ENCODE results near the gene TOX2.

The TOX2 gene

DNA sequence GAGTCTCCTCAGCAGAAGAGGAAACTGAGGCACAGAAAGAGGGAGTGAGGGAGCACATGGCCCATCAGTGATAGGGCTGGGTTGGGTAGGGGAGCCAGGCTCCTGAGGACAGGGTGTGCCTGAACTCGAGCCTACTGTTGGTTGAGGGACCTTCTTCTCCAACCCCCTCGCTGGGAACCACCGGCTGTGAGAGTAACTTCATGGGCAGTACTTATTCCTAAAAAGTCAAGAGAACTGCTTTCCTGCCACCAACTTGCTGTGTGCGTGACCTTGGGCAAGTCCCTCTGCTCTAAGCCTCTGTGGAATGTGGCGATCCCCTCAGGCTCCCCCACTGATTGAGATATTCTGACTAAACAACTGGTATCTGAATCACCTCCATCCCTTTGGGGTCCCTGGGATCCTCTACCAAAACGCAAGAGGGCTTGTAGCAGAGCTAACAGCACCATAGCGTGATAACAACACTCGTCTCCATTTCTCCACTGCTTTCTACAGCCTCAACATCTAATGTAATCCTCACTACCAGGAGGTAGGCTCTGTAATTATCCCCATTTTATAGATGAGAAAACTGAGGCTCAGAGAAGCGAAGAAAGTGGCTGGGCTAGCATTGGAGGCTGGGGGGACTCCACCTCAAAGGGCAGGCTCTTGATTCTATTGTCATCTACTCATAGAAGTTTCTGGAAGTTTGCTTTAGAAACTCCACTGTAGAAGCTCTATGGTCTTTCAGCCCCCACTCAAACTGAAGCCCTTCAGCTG, 196.3 kb downstream of the TOX2 start:
- peaks cover 7% of the 10 kb centered on the region for H3K9me3 Mint-ChIP-seq
- H3K4me3 Mint-ChIP-seq, result no peak overlapping the region
- H3K36me3 Mint-ChIP-seq (ENCODE audit: low read depth), result no peaks in the 10 kb centered on the region
- H3K4me1 Mint-ChIP-seq, result peaks cover 48% of the 10 kb centered on the region
- TF ChIP-seq, protein P1, sequence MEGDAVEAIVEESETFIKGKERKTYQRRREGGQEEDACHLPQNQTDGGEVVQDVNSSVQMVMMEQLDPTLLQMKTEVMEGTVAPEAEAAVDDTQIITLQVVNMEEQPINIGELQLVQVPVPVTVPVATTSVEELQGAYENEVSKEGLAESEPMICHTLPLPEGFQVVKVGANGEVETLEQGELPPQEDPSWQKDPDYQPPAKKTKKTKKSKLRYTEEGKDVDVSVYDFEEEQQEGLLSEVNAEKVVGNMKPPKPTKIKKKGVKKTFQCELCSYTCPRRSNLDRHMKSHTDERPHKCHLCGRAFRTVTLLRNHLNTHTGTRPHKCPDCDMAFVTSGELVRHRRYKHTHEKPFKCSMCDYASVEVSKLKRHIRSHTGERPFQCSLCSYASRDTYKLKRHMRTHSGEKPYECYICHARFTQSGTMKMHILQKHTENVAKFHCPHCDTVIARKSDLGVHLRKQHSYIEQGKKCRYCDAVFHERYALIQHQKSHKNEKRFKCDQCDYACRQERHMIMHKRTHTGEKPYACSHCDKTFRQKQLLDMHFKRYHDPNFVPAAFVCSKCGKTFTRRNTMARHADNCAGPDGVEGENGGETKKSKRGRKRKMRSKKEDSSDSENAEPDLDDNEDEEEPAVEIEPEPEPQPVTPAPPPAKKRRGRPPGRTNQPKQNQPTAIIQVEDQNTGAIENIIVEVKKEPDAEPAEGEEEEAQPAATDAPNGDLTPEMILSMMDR (IDR thresholded peaks at IDR 0.05; ENCODE audit: unreplicated experiment in 3 of 3), result no peak
- H3K27me3 Mint-ChIP-seq (ENCODE audit: low read depth), result no peaks in the 10 kb centered on the region
- no peak overlapping the region for H3K27ac Mint-ChIP-seq

DNA sequence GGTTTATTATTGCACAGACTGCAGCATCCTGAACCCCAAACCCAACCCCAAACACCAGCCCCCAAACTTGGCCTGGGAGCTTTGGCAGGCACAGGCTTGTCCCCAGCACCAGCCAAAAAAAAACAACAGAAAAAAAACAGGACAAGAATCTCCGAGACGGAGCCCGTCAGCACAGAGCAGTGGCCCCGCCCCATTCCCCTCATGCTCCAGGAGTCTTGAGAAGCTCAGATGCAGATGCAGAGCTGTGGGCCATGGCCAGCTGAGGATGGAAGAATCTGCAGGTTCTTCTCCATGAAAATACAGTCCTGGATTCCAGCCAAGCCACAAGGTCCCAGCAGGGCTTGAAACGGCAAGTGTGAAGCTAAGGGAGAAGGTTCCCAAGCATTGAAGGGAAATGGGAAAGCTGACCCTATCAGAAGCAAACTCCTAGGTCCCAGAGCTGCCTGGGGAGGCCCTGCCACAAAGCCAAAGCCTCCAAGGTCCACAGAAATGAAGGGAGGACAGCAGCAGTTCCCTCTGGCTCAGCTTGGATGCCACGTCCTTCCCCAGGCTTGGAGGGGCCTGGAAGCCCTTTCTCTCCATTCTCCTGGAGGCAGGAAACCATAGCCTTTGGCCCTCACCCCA, 197.2 kb downstream of the TOX2 start:
- Mint-ChIP-seq H3K4me3 (no peak overlapping the region), H3K36me3 (ENCODE audit: low read depth) (no peaks in the 10 kb centered on the region), H3K27me3 (ENCODE audit: low read depth) (no peaks in the 10 kb centered on the region), H3K27ac (peak overlapping the region in 1 of 3 experiments; percentile 31), H3K4me1 (peaks cover 45% of the 10 kb centered on the region), H3K9me3 (peaks cover 7% of the 10 kb centered on the region)
- TF ChIP-seq, protein P1 (IDR thresholded peaks at IDR 0.05; ENCODE audit: unreplicated experiment in 3 of 3), result no peak

DNA sequence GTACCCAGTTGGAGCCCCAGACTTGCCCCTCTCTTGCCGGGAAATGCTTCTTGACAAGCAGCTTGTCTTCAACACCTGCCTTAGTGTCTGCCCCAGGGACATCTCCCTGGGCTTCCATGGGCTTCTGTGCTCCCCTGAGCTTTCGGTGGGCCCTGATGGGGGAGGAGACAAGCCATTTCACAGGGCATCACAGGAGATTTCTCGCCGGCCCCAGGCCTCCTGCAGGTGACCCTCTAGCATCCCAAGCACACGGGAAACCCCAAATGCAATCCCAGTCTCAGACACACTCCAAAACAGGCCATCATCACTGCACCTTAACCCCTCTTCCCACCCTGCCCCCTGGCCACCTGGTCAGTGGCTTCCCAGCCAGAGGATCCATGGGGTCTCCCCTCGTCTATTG, 197.8 kb downstream of the TOX2 start:
- no peaks in the 10 kb centered on the region for H3K36me3 Mint-ChIP-seq (ENCODE audit: low read depth)
- H3K9me3 Mint-ChIP-seq, result peaks cover 4% of the 10 kb centered on the region
- H3K4me1 Mint-ChIP-seq, result peaks cover 43% of the 10 kb centered on the region
- H3K27me3 Mint-ChIP-seq (ENCODE audit: low read depth), result peaks cover 3% of the 10 kb centered on the region
- TF ChIP-seq, protein P1 (IDR thresholded peaks at IDR 0.05; ENCODE audit: unreplicated experiment in 3 of 3), result no peak
- H3K27ac Mint-ChIP-seq, result no peak overlapping the region
- H3K4me3 Mint-ChIP-seq, result no peak overlapping the region

DNA sequence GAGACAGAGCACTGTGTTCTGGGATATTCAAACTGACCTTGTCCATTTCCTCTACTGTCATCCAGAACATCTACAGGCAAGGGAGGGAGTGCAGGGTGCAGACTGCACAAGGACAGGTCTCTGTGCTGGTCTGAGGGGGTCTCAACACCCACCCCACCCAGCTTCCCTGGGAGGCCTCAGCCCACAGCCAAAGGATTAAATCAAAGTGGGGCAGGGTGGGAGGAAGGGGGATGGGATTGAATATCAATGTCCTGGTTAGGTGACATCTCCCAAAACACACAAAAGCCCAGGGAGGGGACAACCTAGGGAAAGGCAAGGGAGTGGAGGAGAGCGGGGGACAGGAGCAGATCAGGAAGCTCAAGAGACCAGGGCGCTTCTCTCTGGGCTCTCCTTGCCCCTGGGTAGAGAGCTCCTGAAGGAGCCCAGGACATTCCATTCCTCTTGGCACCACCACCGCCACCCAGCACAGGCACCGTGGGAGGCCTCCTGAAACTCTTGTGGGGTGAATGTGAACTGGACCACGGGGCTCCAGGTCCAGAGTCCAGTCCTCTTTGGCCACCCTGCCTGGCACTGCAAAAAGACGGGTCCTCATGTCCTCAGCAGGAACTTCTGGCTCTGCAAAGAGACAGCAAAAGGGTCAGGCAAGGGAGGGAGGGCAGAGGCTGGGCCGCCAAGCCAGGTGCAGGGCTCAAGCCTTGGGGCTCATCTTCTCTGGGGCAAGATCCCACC, 198.4 kb downstream of the TOX2 start:
- Mint-ChIP-seq H3K27ac (peak overlapping the region in 2 of 3 experiments; percentile 69 to 72), H3K9me3 (no peaks in the 10 kb centered on the region), H3K27me3 (ENCODE audit: low read depth) (peaks cover 5% of the 10 kb centered on the region), H3K4me3 (no peak overlapping the region), H3K36me3 (ENCODE audit: low read depth) (no peaks in the 10 kb centered on the region), H3K4me1 (peaks cover 42% of the 10 kb centered on the region)
- TF ChIP-seq, protein P1 (IDR thresholded peaks at IDR 0.05; ENCODE audit: unreplicated experiment in 3 of 3), result no peak

DNA sequence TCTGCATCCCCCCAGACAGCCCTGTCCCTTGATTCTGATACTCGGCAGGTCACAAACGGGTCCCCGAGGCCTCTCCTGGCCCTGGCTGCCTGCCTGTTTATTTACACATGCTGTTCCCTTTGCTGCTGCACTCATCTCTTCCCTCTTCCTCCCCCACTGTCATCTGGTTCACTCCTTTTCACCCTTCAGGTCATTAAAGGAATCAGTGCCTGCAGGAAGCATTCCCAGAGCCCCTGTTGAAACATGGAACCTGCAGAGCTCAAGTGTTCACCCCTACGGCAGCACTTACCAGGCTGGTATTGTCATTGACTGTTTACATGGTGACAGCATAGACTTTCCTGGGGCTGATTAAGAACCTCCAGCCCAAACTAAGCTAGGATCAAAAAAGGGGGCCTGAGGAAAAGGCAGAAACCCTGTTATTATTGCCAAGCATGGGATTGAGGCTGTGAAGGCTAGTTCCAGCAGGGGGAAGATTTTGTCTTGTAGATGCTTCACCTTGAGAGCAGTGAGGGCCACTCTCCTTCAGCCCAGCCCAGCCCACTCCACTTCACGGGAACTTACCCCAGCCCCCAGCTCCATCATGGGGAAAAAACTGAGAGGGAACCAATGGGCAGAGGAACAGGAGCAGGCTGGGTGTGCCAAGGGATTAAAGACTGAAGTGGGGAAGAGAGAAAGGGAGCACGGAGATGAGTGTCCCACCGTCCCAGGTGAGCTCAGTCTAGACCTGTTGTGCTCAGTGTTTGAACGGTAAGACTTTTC, 199.1 kb downstream of the TOX2 start:
- Mint-ChIP-seq H3K4me3 (peak overlapping the region in 1 of 3 experiments; percentile 6), H3K9me3 (no peaks in the 10 kb centered on the region), H3K27me3 (ENCODE audit: low read depth) (peaks cover 5% of the 10 kb centered on the region), H3K4me1 (peaks cover 46% of the 10 kb centered on the region), H3K36me3 (ENCODE audit: low read depth) (no peaks in the 10 kb centered on the region), H3K27ac (peak overlapping the region in 2 of 3 experiments; percentile 69 to 72)
- TF ChIP-seq, protein P1 (IDR thresholded peaks at IDR 0.05; ENCODE audit: unreplicated experiment in 3 of 3), result no peak
